Posterior vena cava (tissue), 2 donors: ENCODE measurements around the gene SWAP70. TPM values are rescaled to one million over a fixed set of nuclear protein-coding genes. Genes with fewer than 3 reads are reported as not detected.
A peak's percentile ranks its signal among the peaks of the same experiment; 100 is the strongest.

Source experiments
- DNase-seq: peaks from one replicate; pipeline ENCODE4 v3.0.0-alpha.2; 2020; ENCODE audit warnings: low spot score
- intact Hi-C, 2 donors: fragments of 100-400 bp; cut with DNase I; formaldehyde crosslinking; loops; one replicate each; pipeline versions ENCODE4 v1.14.1 to v1.14.2; 2022 to 2023
- total RNA-seq, 2 donors: library from RNA; stranded (reverse); fragmentation: NEBNext Ultra II Directional; extraction: Animal tissue kit (Norgen Biotek cat#: 25700); gene quantifications; one replicate each; pipeline ENCODE4 v1.2.1, GENCODE V29; 2021
- donor health status: DM: yes; HTN: yes; CAD: no.
- donor health status: DM: yes; HTN: yes; CAD: no.

The SWAP70 gene
- total RNA-seq, 2 donors from 2014 or later = 39.4 to 57.0 TPM

GRCh38 chr11:9642894-9643293 is 21.0 kb upstream of the SWAP70 start:
- no peak for DNase-seq
- intact Hi-C loops = no loop called here

- DNase-seq = no peak
- intact Hi-C loops = no loop called here
Observed at GRCh38 chr11:9643751-9644150, 20.1 kb upstream of the SWAP70 start.

GRCh38 chr11:9645881-9646280 is 18.0 kb upstream of the SWAP70 start:
- intact Hi-C loops = no loop called here
- no peak for DNase-seq

GRCh38 chr11:9646324-9646723 is 17.6 kb upstream of the SWAP70 start:
- intact Hi-C loops = no loop called here

GRCh38 chr11:9651481-9651880 is 12.4 kb upstream of the SWAP70 start:
- no peak for DNase-seq
- intact Hi-C loops = no loop called here

More at GRCh38 chr11:9646324-9646723, 17.6 kb upstream of the SWAP70 start:
- DNase-seq = no peak

- intact Hi-C loops = no loop called here
- no peak for DNase-seq
Observed at GRCh38 chr11:9651899-9652748, 11.8 kb upstream of the SWAP70 start.

- intact Hi-C loops = no loop called here
Observed at GRCh38 chr11:9653871-9654270, 10.0 kb upstream of the SWAP70 start.

GRCh38 chr11:9656864-9657263 is 7.0 kb upstream of the SWAP70 start:
- no peak for DNase-seq
- intact Hi-C loops = no loop called here

More at GRCh38 chr11:9653871-9654270, 10.0 kb upstream of the SWAP70 start:
- no peak for DNase-seq

- intact Hi-C loops = no loop called here
Observed at GRCh38 chr11:9657531-9657930, 6.3 kb upstream of the SWAP70 start.

GRCh38 chr11:9660886-9661285 is 3.0 kb upstream of the SWAP70 start:
- intact Hi-C loops = loop anchor here in 1 of 2 donors (5.0 kb wide), 1 partner anchor 44 kb away; no protein-coding TSS in a partner anchor

More at GRCh38 chr11:9657531-9657930, 6.3 kb upstream of the SWAP70 start:
- DNase-seq = no peak

GRCh38 chr11:9662273-9662672 is 1.6 kb upstream of the SWAP70 start:
- intact Hi-C loops = loop anchor here in 1 of 2 donors (5.0 kb wide), 1 partner anchor 45 kb away; no protein-coding TSS in a partner anchor
- no peak for DNase-seq

More at GRCh38 chr11:9660886-9661285, 3.0 kb upstream of the SWAP70 start:
- DNase-seq = no peak

GRCh38 chr11:9664276-9665171 is 647 bp downstream of the SWAP70 start:
- peak; percentile 89 for DNase-seq
- intact Hi-C loops = loop anchor here in 1 of 2 donors (5.0 kb wide), 1 partner anchor 47 kb away; no protein-coding TSS in a partner anchor

- intact Hi-C loops = no loop called here
- DNase-seq = no peak
Observed at GRCh38 chr11:9665749-9666148, 1.9 kb downstream of the SWAP70 start.

GRCh38 chr11:9669954-9670353 is 6.1 kb downstream of the SWAP70 start:
- intact Hi-C loops = no loop called here
- DNase-seq = no peak

- intact Hi-C loops = no loop called here
- no peak for DNase-seq
Observed at GRCh38 chr11:9672288-9672916, 8.5 kb downstream of the SWAP70 start.

- DNase-seq = no peak
- intact Hi-C loops = no loop called here
Observed at GRCh38 chr11:9672918-9673317, 9.0 kb downstream of the SWAP70 start.

GRCh38 chr11:9675691-9676090 is 11.8 kb downstream of the SWAP70 start:
- intact Hi-C loops = no loop called here
- no peak for DNase-seq

- intact Hi-C loops = no loop called here
- DNase-seq = no peak
Observed at GRCh38 chr11:9677951-9678350, 14.1 kb downstream of the SWAP70 start.

GRCh38 chr11:9678576-9678975 is 14.7 kb downstream of the SWAP70 start:
- intact Hi-C loops = no loop called here
- no peak for DNase-seq
